Endothelial cell of umbilical vein (primary cell): Measurements from ENCODE around the gene KCND1. TPM values are rescaled to one million over a fixed set of nuclear protein-coding genes. Genes with fewer than 3 reads are reported as not detected.

Experiments used
- BruUV-seq: library from RNA; stranded (reverse); fragments of 400-500 nt; replicated peaks from 2 replicates; lab custom pipeline; 2021; lab: Mats Ljungman, UMichigan
- CTCF ChIA-PET: fragments of 300-600, 350-600 bp; sonication (Branson Sonifier 250); formaldehyde crosslinking; loops from one replicate; lab custom pipeline; 2021; ENCODE audit warnings: antibody characterized with exemption, inconsistent platforms; lab: Charles Lee
- POLR2A ChIA-PET: fragments of 300-600, 350-600 bp; sonication (Branson Sonifier 250); formaldehyde crosslinking; loops from one replicate; lab custom pipeline; 2021; ENCODE audit warnings: antibody characterized with exemption, inconsistent platforms; lab: Charles Lee
- DNase-seq: peaks from one replicate; pipeline ENCODE4 v3.0.0-alpha.2; 2011; ENCODE audit warnings: low read depth, low spot score
- FAIRE-seq: peaks from 2 replicates; lab custom pipeline; 2011; peaks lifted over from hg19 to GRCh38; lab: Jason Lieb, UNC
- H2AFZ ChIP-seq: 2 replicates; pipeline ENCODE4 v1.6.0; 2012; ENCODE audit warnings: low read depth, low read length, control low read depth, inconsistent platforms
- H3K27ac ChIP-seq: 2 replicates; pipeline ENCODE4 v1.5.1; 2011; ENCODE audit warnings: low read depth, mild to moderate bottlenecking, control low read depth, low read length, moderate library complexity; ENCODE audit not compliant: insufficient read depth
- H3K27me3 ChIP-seq, 2 experiments: 2 replicates each; pipeline versions ENCODE4 v1.6.0 to v1.6.1; 2011; ENCODE audit warnings: low read length in 2 of 2, mixed read lengths in 1 of 2; ENCODE audit not compliant: control insufficient read depth in 2 of 2, insufficient read depth in 2 of 2
- H3K36me3 ChIP-seq, 2 experiments: 2 replicates in 1 of 2; 3 replicates in 1 of 2; pipeline ENCODE4 v1.5.1; 2011; ENCODE audit warnings: low read length in 2 of 2, mild to moderate bottlenecking in 1 of 2, moderate library complexity in 1 of 2; ENCODE audit not compliant: control insufficient read depth in 2 of 2, insufficient read depth in 2 of 2; ENCODE audit errors: extremely low read depth in 1 of 2
- H3K4me1 ChIP-seq: 3 replicates; pipeline ENCODE4 v1.5.1; 2011; ENCODE audit warnings: mild to moderate bottlenecking, low read length; ENCODE audit not compliant: control insufficient read depth, insufficient read depth; ENCODE audit errors: extremely low read depth
- H3K4me2 ChIP-seq: 2 replicates; pipeline ENCODE4 v1.6.1; 2011; ENCODE audit warnings: low read length, control low read depth, mixed read lengths; ENCODE audit not compliant: insufficient read depth
- H3K4me3 ChIP-seq, 3 experiments: fragments of 200-600 bp in 1 of 3; sonication (generic), shearing (Covaris generic) in 1 of 3; replicated peaks in 1 of 3; 2 replicates each; pipeline ENCODE4 v1.5.1; 2011 to 2016; ENCODE audit warnings: control low read depth in 3 of 3, low read length in 3 of 3, mild to moderate bottlenecking in 2 of 3, inconsistent platforms in 1 of 3, low read depth in 1 of 3, moderate library complexity in 1 of 3; ENCODE audit not compliant: insufficient read depth in 1 of 3
- H3K79me2 ChIP-seq: 2 replicates; pipeline ENCODE4 v1.6.0; 2012; ENCODE audit warnings: low read length, inconsistent platforms; ENCODE audit not compliant: control insufficient read depth, insufficient read depth
- H3K9ac ChIP-seq: replicated peaks from 2 replicates; pipeline ENCODE3; 2011; ENCODE audit warnings: low read length, control low read depth; ENCODE audit not compliant: insufficient read depth; ENCODE audit errors: extremely low read depth
- H3K9me1 ChIP-seq: replicated peaks from 3 replicates; pipeline ENCODE4 v1.6.0; 2011; ENCODE audit warnings: mild to moderate bottlenecking, low read length; ENCODE audit not compliant: control insufficient read depth, insufficient read depth; ENCODE audit errors: extremely low read depth
- H3K9me3 ChIP-seq: replicated peaks from 2 replicates; pipeline ENCODE4 v1.5.1; 2012; ENCODE audit warnings: low read length, inconsistent platforms; ENCODE audit not compliant: control insufficient read depth, insufficient read depth
- H4K20me1 ChIP-seq: replicated peaks from 2 replicates; pipeline ENCODE3; 2011; ENCODE audit warnings: mild to moderate bottlenecking, low read length; ENCODE audit not compliant: control insufficient read depth, insufficient read depth; ENCODE audit errors: extremely low read depth
- EZH2 ChIP-seq: IDR thresholded peaks from 2 replicates; pipeline ENCODE4 v1.6.1; 2012; ENCODE audit warnings: borderline replicate concordance, low read depth, mild to moderate bottlenecking, moderate library complexity, low read length, inconsistent platforms; ENCODE audit not compliant: severe bottlenecking
- FOS ChIP-seq: IDR thresholded peaks from 2 replicates; pipeline ENCODE4 v1.6.1; 2011; ENCODE audit warnings: mild to moderate bottlenecking, low read length, moderate library complexity, borderline replicate concordance; ENCODE audit not compliant: insufficient read depth
- GATA2 ChIP-seq: IDR thresholded peaks from 2 replicates; pipeline ENCODE4 v1.7.0; 2011; ENCODE audit warnings: low read depth, mild to moderate bottlenecking, moderate library complexity, mixed read lengths, low read length; ENCODE audit not compliant: insufficient read length, insufficient read depth
- JUN ChIP-seq: IDR thresholded peaks from 2 replicates; pipeline ENCODE4 v1.6.1; 2011; ENCODE audit warnings: borderline replicate concordance, low read depth; ENCODE audit not compliant: insufficient read length, insufficient read depth
- MYC ChIP-seq: IDR thresholded peaks from one replicate; pipeline ENCODE4 v1.6.1; 2011; ENCODE audit warnings: mild to moderate bottlenecking, low read depth, low read length
- POLR2A ChIP-seq: IDR thresholded peaks from 2 replicates; pipeline ENCODE4 v1.6.1; 2012; ENCODE audit warnings: low read depth, mild to moderate bottlenecking, control low read depth, low read length
- POLR2AphosphoS5 ChIP-seq: IDR thresholded peaks from 2 replicates; pipeline ENCODE4 v1.6.1; 2012; ENCODE audit warnings: low read depth, mild to moderate bottlenecking, control low read depth, low read length, moderate library complexity; ENCODE audit not compliant: insufficient read depth
- dilution Hi-C: fragments of 300-500 bp; cut with MboI; formaldehyde crosslinking; loops from one replicate; pipeline ENCODE4 v1.15.0; 2019; ENCODE audit warnings: low sequenced_read_pairs; ENCODE audit not compliant: extremely low pct_ligation_motif_present
- intact Hi-C: fragments of 100-400 bp; cut with micrococcal nuclease; formaldehyde crosslinking; loops from one replicate; pipeline ENCODE4 v1.10.0; 2022
- polyA plus RNA-seq, 4 experiments: library from polyadenylated mRNA; depleted of rRNA in 3 of 4; stranded (reverse) in 3 of 4; unstranded in 1 of 4; fragments of >200 nt; gene quantifications; 2 replicates each; pipeline versions ENCODE4 v1.2.1 to v1.2.3, GENCODE V29; 2011 to 2012; ENCODE audit warnings: missing spikeins in 1 of 4
- total RNA-seq: library from RNA; stranded (reverse); gene quantifications from 2 replicates; pipeline ENCODE4 v1.2.3, GENCODE V29; 2021
- TF ChIP-seq, protein P1 (sequence below), 2 donors: IDR thresholded peaks; 1 replicate in 1 of 2; 2 replicates in 1 of 2; pipeline ENCODE4 v1.5.1; 2011; ENCODE audit warnings: low read length in 2 of 2, mild to moderate bottlenecking in 2 of 2, moderate library complexity in 2 of 2, control low read depth in 1 of 2, inconsistent platforms in 1 of 2, low read depth in 1 of 2; ENCODE audit not compliant: insufficient read depth in 1 of 2; ENCODE audit errors: extremely low read depth in 1 of 2
- TF ChIP-seq, protein P2 (sequence below): IDR thresholded peaks from 2 replicates; pipeline ENCODE4 v1.6.1; 2011; ENCODE audit not compliant: insufficient read depth, insufficient read length

KCND1 gene
- total and polyA plus RNA-seq, 2 donors (not counting 3 experiments of a cell fraction or from before 2014, with no cell fraction given), result 0.54 to 1.3 TPM

DNA sequence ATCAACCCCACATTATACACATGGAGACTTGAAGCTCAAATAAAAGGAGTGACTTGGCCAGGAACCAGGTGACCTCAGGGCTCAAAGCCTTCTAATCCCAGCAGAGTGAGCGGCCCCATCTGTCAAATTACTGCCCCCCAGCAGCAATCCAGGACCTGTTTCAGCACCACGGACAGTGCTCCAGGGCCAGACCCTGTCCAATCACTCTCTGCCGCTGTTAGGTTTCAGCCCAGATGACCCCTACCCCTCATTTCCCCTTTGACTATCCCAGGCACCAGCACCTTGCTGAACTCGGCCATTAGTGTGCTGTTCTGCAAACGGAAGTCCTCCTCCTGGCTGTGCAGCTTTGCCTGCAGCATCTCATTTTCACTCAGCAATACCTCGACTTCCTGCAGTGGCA is 25.3 kb upstream of the KCND1 start:
- no peaks in the 10 kb centered on the region for H3K27me3 ChIP-seq
- intact Hi-C loops (no loop called here), dilution Hi-C loops (no loop called here)
- H3K4me3 ChIP-seq, result no peak overlapping the region
- no peak overlapping the region for H3K27ac ChIP-seq
- FAIRE-seq (no peak), DNase-seq (peak; percentile 1)
- H3K4me1 ChIP-seq, result peaks cover 3% of the 10 kb centered on the region
- H3K4me2 ChIP-seq, result no peak overlapping the region
- H3K9ac ChIP-seq, result no peak overlapping the region
- ChIA-PET POLR2A (no interaction called here), CTCF (no interaction called here)
- H3K36me3 ChIP-seq, result peaks cover 0 to 20% of the 10 kb centered on the region in 2 experiments
- TF ChIP-seq, protein P1, sequence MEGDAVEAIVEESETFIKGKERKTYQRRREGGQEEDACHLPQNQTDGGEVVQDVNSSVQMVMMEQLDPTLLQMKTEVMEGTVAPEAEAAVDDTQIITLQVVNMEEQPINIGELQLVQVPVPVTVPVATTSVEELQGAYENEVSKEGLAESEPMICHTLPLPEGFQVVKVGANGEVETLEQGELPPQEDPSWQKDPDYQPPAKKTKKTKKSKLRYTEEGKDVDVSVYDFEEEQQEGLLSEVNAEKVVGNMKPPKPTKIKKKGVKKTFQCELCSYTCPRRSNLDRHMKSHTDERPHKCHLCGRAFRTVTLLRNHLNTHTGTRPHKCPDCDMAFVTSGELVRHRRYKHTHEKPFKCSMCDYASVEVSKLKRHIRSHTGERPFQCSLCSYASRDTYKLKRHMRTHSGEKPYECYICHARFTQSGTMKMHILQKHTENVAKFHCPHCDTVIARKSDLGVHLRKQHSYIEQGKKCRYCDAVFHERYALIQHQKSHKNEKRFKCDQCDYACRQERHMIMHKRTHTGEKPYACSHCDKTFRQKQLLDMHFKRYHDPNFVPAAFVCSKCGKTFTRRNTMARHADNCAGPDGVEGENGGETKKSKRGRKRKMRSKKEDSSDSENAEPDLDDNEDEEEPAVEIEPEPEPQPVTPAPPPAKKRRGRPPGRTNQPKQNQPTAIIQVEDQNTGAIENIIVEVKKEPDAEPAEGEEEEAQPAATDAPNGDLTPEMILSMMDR (IDR thresholded peaks at IDR 0.05; ENCODE audit: extremely low read depth in 1 of 2, insufficient read depth in 1 of 2, low read depth in 1 of 2, low read length in 2 of 2), result no peak
- TF ChIP-seq, protein P2, sequence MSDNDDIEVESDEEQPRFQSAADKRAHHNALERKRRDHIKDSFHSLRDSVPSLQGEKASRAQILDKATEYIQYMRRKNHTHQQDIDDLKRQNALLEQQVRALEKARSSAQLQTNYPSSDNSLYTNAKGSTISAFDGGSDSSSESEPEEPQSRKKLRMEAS, result no peak
- TF ChIP-seq EZH2 (no peak), GATA2 (no peak)
- no peaks in the 10 kb centered on the region for H3K9me3 ChIP-seq
- peaks cover 8% of the 10 kb centered on the region for H3K79me2 ChIP-seq
- H2AFZ ChIP-seq, result no peak overlapping the region
- H3K9me1 ChIP-seq, result no peaks in the 10 kb centered on the region
- no peaks in the 10 kb centered on the region for H4K20me1 ChIP-seq
- BruUV-seq, result no TSS peak

DNA sequence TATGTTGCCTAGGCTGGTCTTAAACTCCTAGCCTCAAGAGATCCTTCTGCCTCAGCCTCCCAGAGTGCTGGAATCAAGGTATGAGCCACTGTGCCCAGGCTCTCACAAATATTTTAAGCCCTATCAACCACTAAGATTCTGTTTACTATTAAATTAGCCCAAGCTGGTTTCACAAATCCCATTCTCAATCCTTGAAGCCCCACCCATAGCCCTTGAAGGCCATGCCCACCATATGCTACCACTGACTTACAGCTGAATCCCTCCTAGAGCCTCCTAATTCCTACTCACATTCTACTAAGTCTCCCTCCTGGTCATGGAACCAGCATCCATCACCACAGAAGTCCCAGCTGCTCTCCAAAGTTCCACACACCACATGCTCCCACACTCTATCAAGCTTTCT is 20.7 kb upstream of the KCND1 start:
- POLR2A ChIA-PET, result interaction anchor here (1.5 kb wide), 1 partner anchor 10 kb away, joined by 5 read pairs; the partner anchor contains the start of gene GRIPAP1
- CTCF ChIA-PET, result no interaction called here
- Histone ChIP-seq H3K4me2 (no peak overlapping the region), H3K9me1 (no peaks in the 10 kb centered on the region), H4K20me1 (no peaks in the 10 kb centered on the region), H2AFZ (no peak overlapping the region), H3K9me3 (no peaks in the 10 kb centered on the region), H3K4me3 (no peak overlapping the region), H3K4me1 (peaks cover 3% of the 10 kb centered on the region), H3K27me3 (no peaks in the 10 kb centered on the region), H3K9ac (no peak overlapping the region), H3K36me3 (peaks cover 2 to 22% of the 10 kb centered on the region in 2 experiments), H3K27ac (no peak overlapping the region), H3K79me2 (no peaks in the 10 kb centered on the region)
- DNase-seq, result no peak
- TF ChIP-seq JUN (no peak), EZH2 (no peak), FOS (no peak), MYC (no peak), GATA2 (no peak), POLR2A (no peak), POLR2AphosphoS5 (no peak)
- TF ChIP-seq, protein P2, result no peak
- TF ChIP-seq, protein P1 (IDR thresholded peaks at IDR 0.05; ENCODE audit: extremely low read depth in 1 of 2, insufficient read depth in 1 of 2, low read depth in 1 of 2, low read length in 2 of 2), result no peak
- no peak for FAIRE-seq
- BruUV-seq, result no TSS peak
- dilution Hi-C loops, result no loop called here
- intact Hi-C loops, result no loop called here
